HepG2 (cell line): ENCODE results near the gene NAXD. TPM values are rescaled to one million over a fixed set of nuclear protein-coding genes. Genes with fewer than 3 reads are reported as not detected.
A peak's percentile ranks its signal among the peaks of the same experiment; 100 is the strongest.

ENCODE experiments used
- ATAC-seq: fragments of 200-7000 bp; cut with Tn5 transposase; 3 replicates; pipeline ENCODE4 v1.9.1; 2020; ENCODE audit warnings: mild to moderate bottlenecking, moderate library complexity
- BruUV-seq: library from RNA; stranded (reverse); fragments of 400-500 nt; replicated peaks from 2 replicates; lab custom pipeline; 2021; lab: Mats Ljungman, UMichigan
- CTCF ChIA-PET: fragments of 300-600 bp; formaldehyde crosslinking; extraction: SDS; loops from one replicate; lab custom pipeline; 2021; ENCODE audit warnings: low total read pairs, inconsistent platforms, low intra/inter-chr PET ratio; lab: Yijun Ruan, JAX
- POLR2A ChIA-PET: fragments of 350-600 bp; sonication (Branson Sonifier 250); formaldehyde crosslinking; loops from one replicate; lab custom pipeline; 2020; ENCODE audit warnings: antibody characterized with exemption, inconsistent platforms; lab: Yijun Ruan, JAX
- DNase-seq: peaks from one replicate; pipeline ENCODE4 v3.0.0-alpha.2; 2015; ENCODE audit warnings: low spot score
- FAIRE-seq: peaks from 3 replicates; lab custom pipeline; 2011; peaks lifted over from hg19 to GRCh38; lab: Jason Lieb, UNC
- H2AFZ ChIP-seq: one replicate; pipeline ENCODE4 v1.6.1; 2011; ENCODE audit warnings: low read length, inconsistent platforms
- H3K27ac ChIP-seq: fragments of 300-600 bp; 3 replicates; pipeline ENCODE4 v1.8.0; 2011; ENCODE audit warnings: mixed run types, mild to moderate bottlenecking, mixed read lengths, low read length, inconsistent platforms; ENCODE audit not compliant: insufficient read depth; ENCODE audit errors: extremely low read length
- H3K27me3 ChIP-seq, 2 experiments: fragments of 200-600 bp in 1 of 2; 2 replicates in 1 of 2; 3 replicates in 1 of 2; pipeline versions ENCODE4 v1.6.0 to v1.8.0; 2011; ENCODE audit warnings: low read length in 2 of 2, mild to moderate bottlenecking in 2 of 2, moderate library complexity in 2 of 2, inconsistent platforms in 1 of 2; ENCODE audit not compliant: insufficient read depth in 2 of 2, control insufficient read depth in 1 of 2
- H3K36me3 ChIP-seq, 2 experiments: fragments of 200-600 bp in 1 of 2; replicated peaks in 1 of 2; 2 replicates in 1 of 2; 3 replicates in 1 of 2; pipeline versions ENCODE4 v1.5.1 to v1.8.0; 2011; ENCODE audit warnings: low read length in 2 of 2, inconsistent platforms in 1 of 2; ENCODE audit not compliant: insufficient read depth in 2 of 2, control insufficient read depth in 1 of 2
- H3K4me1 ChIP-seq: 2 replicates; pipeline ENCODE4 v1.5.1; 2012; ENCODE audit warnings: low read length, inconsistent platforms; ENCODE audit not compliant: insufficient read depth
- H3K4me2 ChIP-seq: 2 replicates; pipeline ENCODE4 v1.6.0; 2011; ENCODE audit warnings: low read depth, low read length, inconsistent platforms
- H3K4me3 ChIP-seq, 3 experiments: fragments of 200-600 bp in 1 of 3; sonication (generic), shearing (Covaris generic) in 1 of 3; replicated peaks in 1 of 3; 2 replicates each; pipeline ENCODE4 v1.5.1; 2011 to 2016; ENCODE audit warnings: low read length in 3 of 3, inconsistent platforms in 2 of 3, low read depth in 2 of 3, mild to moderate bottlenecking in 2 of 3, control low read depth in 1 of 3, mixed read lengths in 1 of 3; ENCODE audit not compliant: insufficient read depth in 1 of 3
- H3K79me2 ChIP-seq: one replicate; pipeline ENCODE4 v1.6.1; 2011; ENCODE audit warnings: low read length, inconsistent platforms; ENCODE audit not compliant: insufficient read depth
- H3K9ac ChIP-seq: 2 replicates; pipeline ENCODE4 v1.6.0; 2011; ENCODE audit warnings: mild to moderate bottlenecking, low read depth, low read length, inconsistent platforms; ENCODE audit not compliant: insufficient read depth
- H3K9me3 ChIP-seq: 2 replicates; pipeline ENCODE4 v1.5.1; 2012; ENCODE audit warnings: mild to moderate bottlenecking, low read length
- H4K20me1 ChIP-seq: 2 replicates; pipeline ENCODE4 v1.6.0; 2011; ENCODE audit warnings: inconsistent platforms, mild to moderate bottlenecking, low read length, moderate library complexity; ENCODE audit not compliant: insufficient read depth
- FOXP1 ChIP-seq, 2 experiments: fragments of 450-650 bp in 1 of 2; IDR thresholded peaks; 2 replicates each; pipeline ENCODE4 v1.6.1; 2017 to 2018; ENCODE audit warnings: antibody characterized with exemption in 1 of 2
- JUN ChIP-seq: sonication (generic); formaldehyde crosslinking; IDR thresholded peaks from 2 replicates; pipeline ENCODE4 v1.4.0; 2020; ENCODE audit warnings: mild to moderate bottlenecking, missing genetic modification reagents
- KDM5B ChIP-seq: sonication (generic); formaldehyde crosslinking; IDR thresholded peaks from 2 replicates; pipeline ENCODE4 v1.4.0; 2020; ENCODE audit warnings: missing genetic modification reagents, mild to moderate bottlenecking, borderline replicate concordance
- MAF1 ChIP-seq: sonication (generic); formaldehyde crosslinking; IDR thresholded peaks from 2 replicates; pipeline ENCODE4 v1.5.0; 2020; ENCODE audit warnings: missing genetic modification reagents, borderline replicate concordance
- MAFF ChIP-seq: IDR thresholded peaks from 2 replicates; pipeline ENCODE4 v1.6.1; 2011; ENCODE audit warnings: low read depth, low read length, improper control_type of control experiment
- MAFK ChIP-seq, 2 experiments: IDR thresholded peaks in 1 of 2; conservative IDR thresholded peaks in 1 of 2; 2 replicates each; pipeline ENCODE4 v1.6.1; 2011; ENCODE audit warnings: improper control_type of control experiment in 2 of 2, low read length in 2 of 2
- NFIB ChIP-seq: sonication (generic); formaldehyde crosslinking; IDR thresholded peaks from 2 replicates; pipeline ENCODE4 v1.9.0; 2021; ENCODE audit warnings: missing genetic modification reagents, mild to moderate bottlenecking, borderline replicate concordance
- POGZ ChIP-seq: sonication (generic); formaldehyde crosslinking; IDR thresholded peaks from 2 replicates; pipeline ENCODE4 v1.4.0; 2020; ENCODE audit warnings: mild to moderate bottlenecking, missing genetic modification reagents
- POLR2G ChIP-seq: fragments of 200-400 bp; formaldehyde crosslinking; IDR thresholded peaks from 2 replicates; pipeline ENCODE4 v1.6.1; 2018; ENCODE audit warnings: mild to moderate bottlenecking, low read depth, low read length, moderate library complexity
- RBM22 ChIP-seq: fragments of 200-400 bp; formaldehyde crosslinking; optimal IDR thresholded peaks from 2 replicates; pipeline ENCODE3; 2017; ENCODE audit warnings: mild to moderate bottlenecking, low read length, moderate library complexity
- RBM39 ChIP-seq: fragments of 200-400 bp; formaldehyde crosslinking; IDR thresholded peaks from one replicate; pipeline ENCODE4 v1.6.1; 2018; ENCODE audit warnings: antibody characterized with exemption, mild to moderate bottlenecking, low read depth, low read length; ENCODE audit not compliant: poor library complexity, severe bottlenecking
- RFX5 ChIP-seq: IDR thresholded peaks from 2 replicates; pipeline ENCODE4 v1.6.1; 2011; ENCODE audit warnings: low read depth, low read length, improper control_type of control experiment
- RORA ChIP-seq: sonication (generic); formaldehyde crosslinking; IDR thresholded peaks from 2 replicates; pipeline ENCODE4 v1.5.0; 2020; ENCODE audit warnings: mild to moderate bottlenecking, missing genetic modification reagents, moderate library complexity
- SMAD9 ChIP-seq: sonication (generic); formaldehyde crosslinking; IDR thresholded peaks from 2 replicates; pipeline ENCODE4 v1.5.1; 2020; ENCODE audit warnings: mild to moderate bottlenecking, missing genetic modification reagents
- TEAD2 ChIP-seq: sonication (generic); formaldehyde crosslinking; IDR thresholded peaks from 2 replicates; pipeline ENCODE4 v1.9.0; 2021; ENCODE audit warnings: missing genetic modification reagents
- TRIM24 ChIP-seq: sonication (generic); formaldehyde crosslinking; IDR thresholded peaks from 2 replicates; pipeline ENCODE4 v1.8.0; 2022; ENCODE audit warnings: mild to moderate bottlenecking, missing genetic modification reagents
- ZBTB38 ChIP-seq: sonication (generic); formaldehyde crosslinking; IDR thresholded peaks from 2 replicates; pipeline ENCODE4 v1.5.1; 2020; ENCODE audit warnings: mild to moderate bottlenecking, missing genetic modification reagents
- ZKSCAN5 ChIP-seq: sonication (generic); formaldehyde crosslinking; IDR thresholded peaks from 2 replicates; pipeline ENCODE4 v1.5.1; 2020; ENCODE audit warnings: mild to moderate bottlenecking, missing genetic modification reagents
- ZNF12 ChIP-seq: sonication (generic); formaldehyde crosslinking; IDR thresholded peaks from 2 replicates; pipeline ENCODE4 v1.5.0; 2020; ENCODE audit warnings: missing genetic modification reagents
- ZNF589 ChIP-seq: sonication (generic); formaldehyde crosslinking; conservative IDR thresholded peaks from 2 replicates; pipeline ENCODE4 v1.8.0; 2022; ENCODE audit warnings: mild to moderate bottlenecking, moderate library complexity, missing genetic modification reagents
- ZNF607 ChIP-seq: sonication (generic); formaldehyde crosslinking; IDR thresholded peaks from 2 replicates; pipeline ENCODE4 v1.5.1; 2020; ENCODE audit warnings: missing genetic modification reagents, mild to moderate bottlenecking, borderline replicate concordance
- ZNF713 ChIP-seq: sonication (generic); formaldehyde crosslinking; IDR thresholded peaks from 2 replicates; pipeline ENCODE4 v1.4.0; 2020; ENCODE audit warnings: mild to moderate bottlenecking, missing genetic modification reagents
- WGBS: methylation state at CpG from one replicate; pipeline ENCODE4 v1.1.6; 2017; ENCODE audit warnings: low lambda C conversion rate; 5-methylcytosine and 5-hydroxymethylcytosine counted together
- in situ Hi-C: cut with HindIII; loops from 2 replicates; pipeline ENCODE4 v1.10.0; 2017; ENCODE audit warnings: low pct_unique_long_range_greater_than_20kb; ENCODE audit not compliant: extremely low pct_ligation_motif_present
- intact Hi-C: fragments of 100-400 bp; cut with micrococcal nuclease; formaldehyde crosslinking; loops from one replicate; pipeline ENCODE4 v1.10.0; 2022; ENCODE audit not compliant: unreplicated experiment
- polyA plus RNA-seq, 8 experiments: library from polyadenylated mRNA; depleted of rRNA in 3 of 8; stranded (reverse) in 7 of 8; unstranded in 1 of 8; fragments of >200 nt; fragmentation: Illumina TruSeq in 4 of 8; extraction: Trizol in 4 of 8; gene quantifications; 2 replicates each; pipeline versions ENCODE4 v1.2.1 to v1.2.3, GENCODE V29; 2011 to 2016; ENCODE audit warnings: low read depth in 4 of 8, missing spikeins in 1 of 8, mixed read lengths in 1 of 8; ENCODE audit not compliant: insufficient read depth in 1 of 8
- total RNA-seq, 5 experiments: library from RNA; depleted of rRNA; stranded (reverse); fragments of >200 nt; fragmentation: Illumina TruSeq; extraction: Trizol; gene quantifications; 2 replicates each; pipeline ENCODE4 v1.2.3, GENCODE V29; 2016; ENCODE audit warnings: low read depth in 1 of 5
- TF ChIP-seq, protein P1 (sequence below): sonication (generic); formaldehyde crosslinking; IDR thresholded peaks from 2 replicates; pipeline ENCODE4 v1.9.0; 2021; ENCODE audit warnings: missing genetic modification reagents, borderline replicate concordance

The NAXD gene
- total and polyA plus RNA-seq, 2 of the 13 experiments (the other 11 are each of a cell fraction or from before 2014, with no cell fraction given): 19.0 to 23.2 TPM

DNA sequence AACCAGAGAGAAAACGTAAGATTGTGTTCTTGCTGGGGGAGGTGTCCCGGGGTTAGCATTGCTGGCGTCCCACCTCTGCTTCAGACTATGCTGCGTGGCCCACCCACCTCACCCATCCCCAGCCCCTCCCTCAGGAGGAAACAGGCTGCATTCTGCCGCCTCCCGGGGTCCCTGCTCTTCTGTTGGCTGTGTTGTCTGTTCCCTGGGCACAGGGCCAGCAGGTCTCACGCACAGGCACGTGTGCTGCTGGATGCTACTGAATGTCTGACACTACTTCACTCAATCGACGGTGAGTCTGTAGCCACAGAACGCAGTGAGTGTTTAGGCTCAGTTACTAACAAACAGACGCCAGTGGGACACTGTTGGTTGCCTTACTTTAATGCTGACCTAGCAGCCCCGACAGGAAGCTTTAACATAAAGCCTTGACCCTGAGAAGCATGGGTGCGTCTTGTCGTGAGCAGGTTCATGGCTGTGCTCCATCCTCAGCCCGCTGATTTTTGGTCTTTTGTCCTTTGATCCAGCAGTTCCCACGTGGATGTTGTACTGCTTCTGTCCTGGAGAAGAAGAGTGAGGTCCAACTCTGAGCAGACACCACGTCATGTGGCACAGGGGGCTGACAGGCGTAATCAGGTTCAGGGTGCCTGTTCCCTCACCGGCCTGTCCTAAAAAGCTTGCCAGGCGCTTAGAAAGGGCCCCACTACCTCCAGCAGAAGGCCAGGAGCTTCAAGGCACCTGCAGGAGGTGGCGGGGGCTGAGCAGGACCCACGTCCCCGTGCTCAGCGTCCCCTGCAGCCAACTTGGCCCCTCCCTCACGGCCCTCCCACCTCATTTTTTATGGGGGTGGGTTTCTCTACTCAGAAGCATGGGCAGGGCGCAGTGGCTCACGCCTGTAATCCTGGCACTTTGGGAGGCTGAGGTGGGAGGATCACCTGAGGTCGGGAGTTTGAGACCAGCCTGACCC lies 26.0 kb downstream of the NAXD start:
- intact Hi-C loops: no loop called here
- in situ Hi-C loops: no loop called here
- BruUV-seq: no TSS peak
- no peaks in the 10 kb centered on the region for H3K9me3 ChIP-seq
- TF ChIP-seq NFIB (CRISPR knock-in tag) (no peak), ZBTB38 (no peak), RBM39 (no peak), RFX5 (no peak), SMAD9 (CRISPR knock-in tag) (no peak), ZKSCAN5 (CRISPR knock-in tag) (no peak), KDM5B (no peak), ZNF589 (no peak), RBM22 (peak; percentile 60), FOXP1 (IDR thresholded peaks at IDR 0.05) (no peak), FOXP1 (CRISPR knock-in tag; IDR thresholded peaks at IDR 0.05) (no peak), POGZ (CRISPR knock-in tag) (no peak), ZNF12 (no peak), MAFK (conservative IDR thresholded peaks at IDR 0.05 in 1 of 2, IDR thresholded peaks at IDR 0.05 in 1 of 2; ENCODE audit: low read length in 2 of 2) (peak; percentile 36 to 41; a peak in 2 of 4 replicates), RORA (CRISPR knock-in tag) (no peak), TRIM24 (CRISPR knock-in tag) (no peak), JUN (no peak), ZNF713 (CRISPR knock-in tag) (no peak), MAFF (0 out of 2 replicates have a peak, but pooled peaks have one; percentile 11), POLR2G (0 out of 2 replicates have a peak, but pooled peaks have one; percentile 11), MAF1 (CRISPR knock-in tag) (no peak), ZNF607 (no peak), TEAD2 (CRISPR knock-in tag) (no peak)
- TF ChIP-seq, protein P1, sequence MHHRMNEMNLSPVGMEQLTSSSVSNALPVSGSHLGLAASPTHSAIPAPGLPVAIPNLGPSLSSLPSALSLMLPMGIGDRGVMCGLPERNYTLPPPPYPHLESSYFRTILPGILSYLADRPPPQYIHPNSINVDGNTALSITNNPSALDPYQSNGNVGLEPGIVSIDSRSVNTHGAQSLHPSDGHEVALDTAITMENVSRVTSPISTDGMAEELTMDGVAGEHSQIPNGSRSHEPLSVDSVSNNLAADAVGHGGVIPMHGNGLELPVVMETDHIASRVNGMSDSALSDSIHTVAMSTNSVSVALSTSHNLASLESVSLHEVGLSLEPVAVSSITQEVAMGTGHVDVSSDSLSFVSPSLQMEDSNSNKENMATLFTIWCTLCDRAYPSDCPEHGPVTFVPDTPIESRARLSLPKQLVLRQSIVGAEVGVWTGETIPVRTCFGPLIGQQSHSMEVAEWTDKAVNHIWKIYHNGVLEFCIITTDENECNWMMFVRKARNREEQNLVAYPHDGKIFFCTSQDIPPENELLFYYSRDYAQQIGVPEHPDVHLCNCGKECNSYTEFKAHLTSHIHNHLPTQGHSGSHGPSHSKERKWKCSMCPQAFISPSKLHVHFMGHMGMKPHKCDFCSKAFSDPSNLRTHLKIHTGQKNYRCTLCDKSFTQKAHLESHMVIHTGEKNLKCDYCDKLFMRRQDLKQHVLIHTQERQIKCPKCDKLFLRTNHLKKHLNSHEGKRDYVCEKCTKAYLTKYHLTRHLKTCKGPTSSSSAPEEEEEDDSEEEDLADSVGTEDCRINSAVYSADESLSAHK (CRISPR knock-in tag): no peak
- peaks cover 4% of the 10 kb centered on the region for H4K20me1 ChIP-seq
- H3K79me2 ChIP-seq: no peaks in the 10 kb centered on the region
- no peaks in the 10 kb centered on the region for H3K27me3 ChIP-seq
- ATAC-seq: no peak
- WGBS: 94% methylated on average over 24 of the region's 29 CpGs
- CTCF ChIA-PET: no interaction called here
- no peak overlapping the region for H2AFZ ChIP-seq
- DNase-seq: no peak
- POLR2A ChIA-PET: no interaction called here
- FAIRE-seq: no peak
- no peak overlapping the region for H3K9ac ChIP-seq
- H3K4me1 ChIP-seq: no peaks in the 10 kb centered on the region
- H3K36me3 ChIP-seq: peaks cover 19 to 71% of the 10 kb centered on the region in 2 experiments
- no peak overlapping the region for H3K4me3 ChIP-seq
- no peak overlapping the region for H3K27ac ChIP-seq
- H3K4me2 ChIP-seq: no peak overlapping the region
